HCT116 (cell line): ENCODE data around the gene PTPRA. TPM values are rescaled to one million over a fixed set of nuclear protein-coding genes. Genes with fewer than 3 reads are reported as not detected.

Experiments
- ATAC-seq: fragments of 200-7000 bp; cut with Tn5 transposase; 2 replicates; pipeline ENCODE4 v1.9.1; 2020; ENCODE audit warnings: mild to moderate bottlenecking, moderate library complexity
- BruUV-seq: library from RNA; stranded (reverse); fragments of 400-500 nt; replicated peaks from 2 replicates; lab custom pipeline; 2021; lab: Mats Ljungman, UMichigan
- CTCF ChIA-PET: fragments of 300-600 bp; sonication (Branson Sonifier 250); formaldehyde crosslinking; loops from one replicate; lab custom pipeline; 2021; ENCODE audit warnings: antibody characterized with exemption; lab: Charles Lee
- POLR2A ChIA-PET: fragments of 300-600, 350-600 bp; sonication (Branson Sonifier 250); formaldehyde crosslinking; loops from one replicate; lab custom pipeline; 2021; ENCODE audit warnings: antibody characterized with exemption; lab: Charles Lee
- RAD21 ChIA-PET, 2 experiments: fragments of 300-600 bp; sonication (Branson Sonifier 250); formaldehyde crosslinking; loops; one replicate each; lab custom pipeline; 2023; ENCODE audit warnings: low total read pairs in 2 of 2; ENCODE audit not compliant: uncharacterized antibody in 2 of 2, unreplicated experiment in 2 of 2, low non-redundant PET in 1 of 2; lab: Charles Lee
- DNase-seq: peaks from one replicate; pipeline ENCODE4 v3.0.0-alpha.2; 2010; ENCODE audit warnings: low read depth, low spot score
- H2AFZ ChIP-seq: fragments of 200-600 bp; shearing (Covaris generic), sonication (generic); 2 replicates; pipeline ENCODE4 v1.6.1; 2017; ENCODE audit warnings: low read depth, mixed run types, mixed read lengths, antibody characterized with exemption, low read length; ENCODE audit not compliant: poor library complexity, severe bottlenecking
- H3K27ac ChIP-seq: 2 replicates; pipeline ENCODE4 v1.5.1; 2012; ENCODE audit warnings: low read depth, low read length
- H3K27me3 ChIP-seq: fragments of 200-600 bp; sonication (generic); 2 replicates; pipeline ENCODE4 v1.6.1; 2016; ENCODE audit warnings: mixed run types, low read length, mixed read lengths; ENCODE audit not compliant: insufficient read depth
- H3K36me3 ChIP-seq, 2 experiments: fragments of 200-500 bp in 1 of 2; fragments of 200-600 bp in 1 of 2; sonication (Bioruptor generic) in 1 of 2; sonication (generic) in 1 of 2; 2 replicates each; pipeline versions ENCODE4 v1.5.1 to v1.6.1; 2014 to 2016; ENCODE audit warnings: low read length in 2 of 2, inconsistent platforms in 1 of 2, mixed read lengths in 1 of 2, mixed run types in 1 of 2; ENCODE audit not compliant: insufficient read depth in 2 of 2, control insufficient read depth in 1 of 2
- H3K4me1 ChIP-seq, 2 experiments: fragments of 200-600 bp in 1 of 2; sonication (generic) in 1 of 2; 2 replicates each; pipeline versions ENCODE4 v1.5.1 to v1.6.1; 2012 to 2017; ENCODE audit warnings: low read length in 2 of 2, inconsistent platforms in 1 of 2, mild to moderate bottlenecking in 1 of 2, mixed read lengths in 1 of 2, mixed run types in 1 of 2, moderate library complexity in 1 of 2; ENCODE audit not compliant: insufficient read depth in 2 of 2, control insufficient read depth in 1 of 2
- H3K4me2 ChIP-seq: fragments of 200-600 bp; sonication (generic); 2 replicates; pipeline ENCODE4 v1.6.1; 2017; ENCODE audit warnings: mixed run types, low read length, mixed read lengths
- H3K4me3 ChIP-seq, 2 experiments: fragments of 200-600 bp in 1 of 2; sonication (generic) in 1 of 2; replicated peaks in 1 of 2; 2 replicates each; pipeline ENCODE4 v1.5.1; 2011 to 2016; ENCODE audit warnings: low read length in 2 of 2, control low read depth in 1 of 2, low read depth in 1 of 2, mild to moderate bottlenecking in 1 of 2, mixed read lengths in 1 of 2, mixed run types in 1 of 2
- H3K79me2 ChIP-seq: fragments of 200-600 bp; sonication (generic); 2 replicates; pipeline ENCODE4 v1.6.1; 2017; ENCODE audit warnings: mild to moderate bottlenecking, mixed run types, low read length, moderate library complexity, mixed read lengths; ENCODE audit not compliant: insufficient read depth
- H3K9ac ChIP-seq: fragments of 200-600 bp; sonication (generic); 2 replicates; pipeline ENCODE4 v1.6.1; 2016; ENCODE audit warnings: low read length, mixed read lengths
- H3K9me2 ChIP-seq: fragments of 200-600 bp; sonication (generic), shearing (Covaris generic); 2 replicates; pipeline ENCODE4 v1.6.1; 2017; ENCODE audit warnings: mixed run types, mild to moderate bottlenecking, moderate library complexity; ENCODE audit not compliant: insufficient read depth
- H3K9me3 ChIP-seq, 2 experiments: fragments of 200-500 bp in 1 of 2; fragments of 200-600 bp in 1 of 2; sonication (Bioruptor generic) in 1 of 2; sonication (generic) in 1 of 2; 2 replicates each; pipeline ENCODE4 v1.6.1; 2014 to 2017; ENCODE audit warnings: low read length in 2 of 2, mixed read lengths in 2 of 2, inconsistent platforms in 1 of 2, low read depth in 1 of 2, mild to moderate bottlenecking in 1 of 2, mixed run types in 1 of 2, moderate library complexity in 1 of 2; ENCODE audit not compliant: control insufficient read depth in 1 of 2, insufficient read depth in 1 of 2
- H4K20me1 ChIP-seq: fragments of 200-600 bp; sonication (generic), shearing (Covaris generic); 2 replicates; pipeline ENCODE4 v1.6.1; 2017; ENCODE audit warnings: mixed run types, mild to moderate bottlenecking, moderate library complexity; ENCODE audit not compliant: insufficient read depth
- CBX3 ChIP-seq: IDR thresholded peaks from 2 replicates; pipeline ENCODE4 v1.6.1; 2012; ENCODE audit warnings: low read depth
- EGR1 ChIP-seq: IDR thresholded peaks from 2 replicates; pipeline ENCODE4 v1.6.1; 2012; ENCODE audit warnings: low read depth
- ELF1 ChIP-seq: IDR thresholded peaks from 2 replicates; pipeline ENCODE4 v1.6.1; 2012; ENCODE audit warnings: low read depth, borderline replicate concordance
- EZH2phosphoT487 ChIP-seq: fragments of 200-600 bp; IDR thresholded peaks from 2 replicates; pipeline ENCODE4 v1.6.1; 2018; ENCODE audit warnings: antibody characterized with exemption, borderline replicate concordance
- FOSL1 ChIP-seq: IDR thresholded peaks from 2 replicates; pipeline ENCODE4 v1.6.1; 2012; ENCODE audit warnings: low read depth
- JUND ChIP-seq: IDR thresholded peaks from 2 replicates; pipeline ENCODE4 v1.6.1; 2012
- MAX ChIP-seq: IDR thresholded peaks from 2 replicates; pipeline ENCODE4 v1.6.1; 2012
- POLR2A ChIP-seq: IDR thresholded peaks from 2 replicates; pipeline ENCODE4 v1.7.0; 2011; ENCODE audit warnings: borderline replicate concordance; ENCODE audit not compliant: insufficient read depth, insufficient read length; ENCODE audit errors: extremely low read depth
- POLR2AphosphoS5 ChIP-seq: IDR thresholded peaks from 2 replicates; pipeline ENCODE4 v1.6.1; 2011; ENCODE audit warnings: mild to moderate bottlenecking, low read depth, low read length, moderate library complexity
- RAD21 ChIP-seq: IDR thresholded peaks from 2 replicates; pipeline ENCODE4 v1.6.1; 2012; ENCODE audit warnings: low read depth, mild to moderate bottlenecking
- SIN3A ChIP-seq: IDR thresholded peaks from 2 replicates; pipeline ENCODE4 v1.6.1; 2012; ENCODE audit warnings: low read depth
- SP1 ChIP-seq: IDR thresholded peaks from 2 replicates; pipeline ENCODE4 v1.6.1; 2012; ENCODE audit warnings: low read depth
- SRF ChIP-seq: IDR thresholded peaks from 2 replicates; pipeline ENCODE4 v1.6.1; 2012; ENCODE audit warnings: low read depth
- TCF7L2 ChIP-seq: IDR thresholded peaks from 2 replicates; pipeline ENCODE4 v1.7.0; 2011; ENCODE audit warnings: borderline replicate concordance, inconsistent platforms; ENCODE audit not compliant: insufficient read depth, insufficient read length; ENCODE audit errors: extremely low read depth
- YY1 ChIP-seq: IDR thresholded peaks from 2 replicates; pipeline ENCODE4 v1.6.1; 2011; ENCODE audit warnings: low read length, low read depth, moderate library complexity, mild to moderate bottlenecking; ENCODE audit not compliant: insufficient replicate concordance; ENCODE audit errors: extremely low read depth
- ZBTB33 ChIP-seq: IDR thresholded peaks from 2 replicates; pipeline ENCODE4 v1.6.1; 2011; ENCODE audit warnings: mild to moderate bottlenecking, low read length, moderate library complexity; ENCODE audit not compliant: insufficient replicate concordance; ENCODE audit errors: extremely low read depth
- ZNF274 ChIP-seq: fragments of 200-500 bp; sonication (Bioruptor generic); IDR thresholded peaks from 2 replicates; pipeline ENCODE4 v1.6.1; 2014; ENCODE audit warnings: mild to moderate bottlenecking, low read depth, low read length, inconsistent platforms
- intact Hi-C: fragments of 100-400 bp; cut with micrococcal nuclease; formaldehyde crosslinking; loops from 2 replicates; pipeline ENCODE4 v1.10.0; 2022
- total RNA-seq: library from RNA; stranded (reverse); gene quantifications from one replicate; pipeline ENCODE4 v1.2.1, GENCODE V29; 2021; ENCODE audit not compliant: unreplicated experiment
- TF ChIP-seq, protein P1 (sequence below): IDR thresholded peaks from 2 replicates; pipeline ENCODE4 v1.6.1; 2012; ENCODE audit warnings: low read depth

The PTPRA gene
- total RNA-seq, 1 experiment from 2014 or later: 44.6 TPM

- no peak for TF ChIP-seq EZH2phosphoT487
Measured at GRCh38 chr20:2983508-2983907, 110.2 kb downstream of the PTPRA start (continued).

DNA sequence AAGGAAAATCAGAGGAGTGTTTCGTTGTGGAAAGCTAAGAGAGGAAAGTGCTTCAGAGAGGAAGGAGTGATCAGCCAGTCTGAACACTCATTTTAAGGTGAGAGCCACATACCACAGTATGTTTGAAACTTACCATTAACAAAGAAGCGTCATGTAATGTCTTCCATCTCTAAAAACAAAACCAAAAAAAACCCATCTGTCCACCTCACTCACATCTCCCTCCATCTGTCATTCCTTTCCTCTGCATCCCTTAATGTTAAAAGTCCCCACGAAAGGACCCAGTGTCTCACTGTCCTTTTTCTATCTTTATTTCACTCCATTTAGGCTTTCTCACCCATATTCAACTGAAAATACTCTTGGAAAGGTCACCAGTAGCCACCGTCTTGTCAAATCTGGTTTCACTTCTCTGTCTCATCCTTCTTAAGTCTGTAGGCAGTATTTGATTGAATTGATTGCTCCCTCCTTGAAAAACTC, 110.8 kb downstream of the PTPRA start:
- intact Hi-C loops: no loop called here
- no peak overlapping the region for H3K4me2 ChIP-seq
- no peak for TF ChIP-seq SP1
- TF ChIP-seq POLR2A: no peak
- TF ChIP-seq ZNF274: no peak
- TF ChIP-seq, protein P1, sequence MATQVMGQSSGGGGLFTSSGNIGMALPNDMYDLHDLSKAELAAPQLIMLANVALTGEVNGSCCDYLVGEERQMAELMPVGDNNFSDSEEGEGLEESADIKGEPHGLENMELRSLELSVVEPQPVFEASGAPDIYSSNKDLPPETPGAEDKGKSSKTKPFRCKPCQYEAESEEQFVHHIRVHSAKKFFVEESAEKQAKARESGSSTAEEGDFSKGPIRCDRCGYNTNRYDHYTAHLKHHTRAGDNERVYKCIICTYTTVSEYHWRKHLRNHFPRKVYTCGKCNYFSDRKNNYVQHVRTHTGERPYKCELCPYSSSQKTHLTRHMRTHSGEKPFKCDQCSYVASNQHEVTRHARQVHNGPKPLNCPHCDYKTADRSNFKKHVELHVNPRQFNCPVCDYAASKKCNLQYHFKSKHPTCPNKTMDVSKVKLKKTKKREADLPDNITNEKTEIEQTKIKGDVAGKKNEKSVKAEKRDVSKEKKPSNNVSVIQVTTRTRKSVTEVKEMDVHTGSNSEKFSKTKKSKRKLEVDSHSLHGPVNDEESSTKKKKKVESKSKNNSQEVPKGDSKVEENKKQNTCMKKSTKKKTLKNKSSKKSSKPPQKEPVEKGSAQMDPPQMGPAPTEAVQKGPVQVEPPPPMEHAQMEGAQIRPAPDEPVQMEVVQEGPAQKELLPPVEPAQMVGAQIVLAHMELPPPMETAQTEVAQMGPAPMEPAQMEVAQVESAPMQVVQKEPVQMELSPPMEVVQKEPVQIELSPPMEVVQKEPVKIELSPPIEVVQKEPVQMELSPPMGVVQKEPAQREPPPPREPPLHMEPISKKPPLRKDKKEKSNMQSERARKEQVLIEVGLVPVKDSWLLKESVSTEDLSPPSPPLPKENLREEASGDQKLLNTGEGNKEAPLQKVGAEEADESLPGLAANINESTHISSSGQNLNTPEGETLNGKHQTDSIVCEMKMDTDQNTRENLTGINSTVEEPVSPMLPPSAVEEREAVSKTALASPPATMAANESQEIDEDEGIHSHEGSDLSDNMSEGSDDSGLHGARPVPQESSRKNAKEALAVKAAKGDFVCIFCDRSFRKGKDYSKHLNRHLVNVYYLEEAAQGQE: no peak
- TF ChIP-seq TCF7L2: no peak
- no peak for TF ChIP-seq FOSL1
- TF ChIP-seq MAX: no peak
- TF ChIP-seq JUND: no peak
- TF ChIP-seq POLR2AphosphoS5: no peak
- TF ChIP-seq RAD21: no peak
- TF ChIP-seq CBX3: no peak
- no peak for TF ChIP-seq SRF
- TF ChIP-seq ZBTB33: no peak
- TF ChIP-seq YY1: no peak
- TF ChIP-seq ELF1: no peak
- TF ChIP-seq SIN3A: no peak
- TF ChIP-seq EGR1: no peak
- ATAC-seq (no peak), DNase-seq (no peak)
- CTCF ChIA-PET: no interaction called here
- no peaks in the 10 kb centered on the region for H3K27me3 ChIP-seq
- no peak overlapping the region for H3K27ac ChIP-seq
- H3K9ac ChIP-seq: no peak overlapping the region
- H2AFZ ChIP-seq: no peak overlapping the region
- H3K9me3 ChIP-seq: no peaks in the 10 kb centered on the region
- H3K4me3 ChIP-seq: no peak overlapping the region
- BruUV-seq: no TSS peak
- peaks cover 5% of the 10 kb centered on the region in 2 experiments; a peak in 3 of 4 replicates for H3K36me3 ChIP-seq
- no peaks in the 10 kb centered on the region for H4K20me1 ChIP-seq
- RAD21 ChIA-PET: no interaction called here
- no peaks in the 10 kb centered on the region for H3K9me2 ChIP-seq
- POLR2A ChIA-PET: no interaction called here
- peaks cover 8 to 18% of the 10 kb centered on the region in 2 experiments; a peak in 3 of 4 replicates for H3K4me1 ChIP-seq
- peaks cover 3% of the 10 kb centered on the region; the same call in 1 of the 2 replicates for H3K79me2 ChIP-seq
